Kidney (tissue), 14 donors: ENCODE data around the gene PPP6C. TPM values are rescaled to one million over a fixed set of nuclear protein-coding genes. Genes with fewer than 3 reads are reported as not detected.

Source experiments
- DNase-seq, 5 donors: peaks; one replicate each; pipeline ENCODE4 v3.0.0-alpha.2; 2013 to 2020
- FAIRE-seq: peaks from 2 replicates; lab custom pipeline; 2012; peaks lifted over from hg19 to GRCh38; lab: Jason Lieb, UNC
- H3K27ac ChIP-seq, 2 donors: one replicate each; pipeline ENCODE4 v1.7.0; 2013; ENCODE audit warnings: low read depth in 2 of 2, low read length in 2 of 2, inconsistent platforms in 1 of 2
- H3K27me3 ChIP-seq: one replicate; pipeline ENCODE4 v1.7.1; 2013; ENCODE audit warnings: low read length, inconsistent platforms; ENCODE audit not compliant: control insufficient read depth, insufficient read depth
- H3K36me3 ChIP-seq, 3 donors: one replicate each; pipeline versions ENCODE4 v1.7.0 to v1.7.1; 2013; ENCODE audit warnings: low read length in 3 of 3, control low read depth in 1 of 3, inconsistent platforms in 1 of 3; ENCODE audit not compliant: insufficient read depth in 3 of 3, control insufficient read depth in 2 of 3
- H3K4me1 ChIP-seq, 3 donors: one replicate each; pipeline versions ENCODE4 v1.7.0 to v1.7.1; 2013; ENCODE audit warnings: low read length in 3 of 3, inconsistent platforms in 1 of 3, low read depth in 1 of 3; ENCODE audit not compliant: control insufficient read depth in 2 of 3, insufficient read depth in 2 of 3
- H3K4me3 ChIP-seq, 3 donors: one replicate each; pipeline versions ENCODE4 v1.7.0 to v1.8.1; 2013; ENCODE audit warnings: low read length in 3 of 3, control low read depth in 1 of 3, inconsistent platforms in 1 of 3
- H3K9ac ChIP-seq, 3 donors: one replicate each; pipeline versions ENCODE4 v1.7.0 to v1.7.1; 2013; ENCODE audit warnings: low read length in 3 of 3, control low read depth in 1 of 3, inconsistent platforms in 1 of 3
- H3K9me3 ChIP-seq, 3 donors: one replicate each; pipeline versions ENCODE4 v1.7.0 to v1.7.1; 2013; ENCODE audit warnings: low read length in 3 of 3, control low read depth in 1 of 3, inconsistent platforms in 1 of 3; ENCODE audit not compliant: control insufficient read depth in 2 of 3, insufficient read depth in 1 of 3
- intact Hi-C: fragments of 100-400 bp; cut with DNase I; formaldehyde crosslinking; loops from one replicate; pipeline ENCODE4 v1.11.1; 2022
- polyA plus RNA-seq: library from polyadenylated mRNA; stranded (reverse); fragments of 350-450 nt; fragmentation: Illumina TruSeq; extraction: RNeasy Lipid Tissue Mini Kit (QIAGEN cat#74804); gene quantifications from one replicate; pipeline ENCODE4 v1.2.3, GENCODE V29; 2014; ENCODE audit warnings: low read depth, low replicate concordance; ENCODE audit not compliant: insufficient read depth
- total RNA-seq: library from RNA; stranded (reverse); fragmentation: NEBNext Ultra II Directional; extraction: Animal tissue kit (Norgen Biotek cat#: 25700); gene quantifications from one replicate; pipeline ENCODE4 v1.2.1, GENCODE V29; 2021
- TF ChIP-seq, protein P1 (sequence below): IDR thresholded peaks from 3 replicates; pipeline ENCODE4 v1.5.1; 2012; ENCODE audit warnings: mild to moderate bottlenecking, moderate library complexity, borderline replicate concordance; ENCODE audit not compliant: insufficient read depth; ENCODE audit errors: extremely low read depth
- donor health status: control.
- donor health status: control.
- donor health status: control.
- donor health status: control.
- donor health status: control.
- donor health status: DM: yes; HTN: yes; CAD: no.
- donor health status: Normal renal cell carcinoma (clear cell type).

PPP6C gene
- total and polyA plus RNA-seq, 2 donors from 2014 or later, result 30.4 to 43.9 TPM

DNA sequence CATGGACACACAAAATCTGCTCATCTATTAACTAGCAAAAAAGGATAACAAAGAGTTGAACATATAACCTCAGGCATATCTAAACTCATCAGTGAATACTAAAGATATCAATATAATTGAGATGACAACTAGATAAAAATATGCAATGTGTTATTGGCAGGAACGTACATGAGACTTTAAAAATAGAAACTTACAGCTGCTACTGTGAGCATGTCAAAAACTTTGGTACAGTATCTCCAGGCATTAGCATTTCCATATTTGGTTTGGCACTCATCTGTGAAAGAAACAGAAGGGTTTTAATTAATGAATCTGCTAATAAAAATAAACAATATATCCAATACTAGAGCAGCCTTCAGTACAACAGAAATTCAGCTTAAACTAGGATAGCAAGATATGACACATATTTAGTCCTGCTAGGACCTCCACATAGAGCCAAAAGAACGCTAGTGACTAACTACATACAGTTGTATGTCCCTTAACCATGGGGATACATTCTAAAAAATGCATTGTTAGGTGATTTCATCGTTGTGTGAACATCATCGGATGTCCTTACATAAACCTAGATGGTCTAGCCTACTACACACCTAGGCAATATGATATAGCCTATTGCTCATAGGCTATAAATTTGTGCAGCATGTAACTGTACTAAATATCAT lies 35.8 kb downstream of the PPP6C start:
- FAIRE-seq, result no peak
- Histone ChIP-seq H3K4me1 (no peaks in the 10 kb centered on the region), H3K4me3 (no peak overlapping the region), H3K9me3 (no peaks in the 10 kb centered on the region), H3K27me3 (no peaks in the 10 kb centered on the region), H3K36me3 (peaks cover 12 to 42% (median 26%) of the 10 kb centered on the region in 3 donors), H3K9ac (no peak overlapping the region), H3K27ac (no peak overlapping the region)
- intact Hi-C loops, result no loop called here
- DNase-seq, result no peak
- TF ChIP-seq, protein P1, sequence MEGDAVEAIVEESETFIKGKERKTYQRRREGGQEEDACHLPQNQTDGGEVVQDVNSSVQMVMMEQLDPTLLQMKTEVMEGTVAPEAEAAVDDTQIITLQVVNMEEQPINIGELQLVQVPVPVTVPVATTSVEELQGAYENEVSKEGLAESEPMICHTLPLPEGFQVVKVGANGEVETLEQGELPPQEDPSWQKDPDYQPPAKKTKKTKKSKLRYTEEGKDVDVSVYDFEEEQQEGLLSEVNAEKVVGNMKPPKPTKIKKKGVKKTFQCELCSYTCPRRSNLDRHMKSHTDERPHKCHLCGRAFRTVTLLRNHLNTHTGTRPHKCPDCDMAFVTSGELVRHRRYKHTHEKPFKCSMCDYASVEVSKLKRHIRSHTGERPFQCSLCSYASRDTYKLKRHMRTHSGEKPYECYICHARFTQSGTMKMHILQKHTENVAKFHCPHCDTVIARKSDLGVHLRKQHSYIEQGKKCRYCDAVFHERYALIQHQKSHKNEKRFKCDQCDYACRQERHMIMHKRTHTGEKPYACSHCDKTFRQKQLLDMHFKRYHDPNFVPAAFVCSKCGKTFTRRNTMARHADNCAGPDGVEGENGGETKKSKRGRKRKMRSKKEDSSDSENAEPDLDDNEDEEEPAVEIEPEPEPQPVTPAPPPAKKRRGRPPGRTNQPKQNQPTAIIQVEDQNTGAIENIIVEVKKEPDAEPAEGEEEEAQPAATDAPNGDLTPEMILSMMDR, result no peak

DNA sequence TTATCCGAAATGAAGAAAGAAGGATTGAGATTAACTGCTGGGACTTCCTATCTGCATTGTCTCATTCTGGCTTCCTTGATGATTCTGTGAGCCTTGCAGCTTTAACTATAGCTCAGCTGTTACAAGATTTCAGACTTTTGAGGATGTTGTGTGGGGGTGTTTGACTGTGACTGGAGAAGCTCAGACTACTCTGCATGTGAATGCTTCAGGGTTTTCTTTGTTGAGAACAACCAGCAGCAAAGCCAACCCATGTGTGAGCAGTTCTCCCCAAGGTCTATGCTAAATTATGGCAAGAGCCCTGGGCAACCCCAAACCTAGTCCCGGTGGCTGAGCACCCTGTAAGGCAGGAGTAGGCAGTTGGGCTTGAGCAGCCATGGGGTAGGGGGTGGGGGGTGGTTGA lies 37.9 kb downstream of the PPP6C start:
- no peak overlapping the region for H3K27ac ChIP-seq
- peaks cover 12 to 39% (median 23%) of the 10 kb centered on the region in 3 donors for H3K36me3 ChIP-seq
- FAIRE-seq (no peak), DNase-seq (no peak)
- H3K4me1 ChIP-seq, result no peaks in the 10 kb centered on the region
- H3K27me3 ChIP-seq, result no peaks in the 10 kb centered on the region
- TF ChIP-seq, protein P1, result no peak
- H3K9me3 ChIP-seq, result no peaks in the 10 kb centered on the region
- intact Hi-C loops, result no loop called here
- H3K9ac ChIP-seq, result no peak overlapping the region
- H3K4me3 ChIP-seq, result no peak overlapping the region

DNA sequence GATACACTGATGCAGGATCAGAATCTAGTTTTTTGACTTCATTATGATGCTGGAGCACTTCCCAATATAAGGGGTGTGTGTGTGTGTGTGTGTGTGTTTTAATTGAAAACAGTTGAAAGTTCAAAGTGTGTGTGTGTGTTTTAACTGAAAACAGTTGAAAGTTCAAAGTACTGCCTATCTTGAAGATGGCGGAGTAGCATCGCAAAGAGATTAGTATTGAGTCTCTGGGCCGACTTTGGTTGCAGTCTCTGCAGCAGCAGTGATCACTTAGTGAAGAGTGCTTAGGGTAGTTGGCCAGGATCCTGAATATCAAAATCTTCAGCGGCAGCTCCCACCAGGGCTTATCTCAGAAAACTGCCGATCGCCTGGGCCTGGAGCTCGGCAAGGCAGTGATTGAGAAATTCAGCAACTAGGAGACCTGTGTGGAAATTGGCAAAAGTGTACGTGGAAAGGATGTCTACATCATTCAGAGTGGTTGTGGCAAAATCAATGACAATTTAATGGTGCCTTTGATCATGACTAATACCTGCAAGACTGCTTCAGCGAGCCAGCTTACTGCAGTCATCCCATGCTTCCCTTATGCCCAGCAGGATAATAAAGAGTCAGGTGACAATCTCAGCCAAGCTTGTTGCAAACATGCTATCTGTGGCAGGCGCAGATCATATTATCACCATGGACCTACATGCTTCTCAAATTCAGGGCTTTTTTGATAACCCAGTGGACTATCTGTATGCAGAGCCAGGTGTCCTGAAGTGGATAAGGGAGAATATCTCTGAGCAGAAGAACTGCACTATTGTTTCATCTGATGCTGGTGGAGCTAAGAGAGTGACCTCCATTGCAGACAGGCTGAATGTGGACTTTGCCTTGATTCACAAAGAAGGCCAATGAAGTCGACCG lies 39.0 kb downstream of the PPP6C start:
- DNase-seq (no peak), FAIRE-seq (no peak)
- no peaks in the 10 kb centered on the region for H3K27me3 ChIP-seq
- no peaks in the 10 kb centered on the region for H3K4me1 ChIP-seq
- H3K9ac ChIP-seq, result no peak overlapping the region
- H3K9me3 ChIP-seq, result no peaks in the 10 kb centered on the region
- no peak overlapping the region for H3K27ac ChIP-seq
- H3K36me3 ChIP-seq, result peaks cover 12 to 39% (median 23%) of the 10 kb centered on the region in 3 donors
- TF ChIP-seq, protein P1, result no peak
- H3K4me3 ChIP-seq, result no peak overlapping the region
- intact Hi-C loops, result no loop called here
